ENCODE data around the gene RCAN2. TPM values are rescaled to one million over a fixed set of nuclear protein-coding genes. Genes with fewer than 3 reads are reported as not detected.

The RCAN2 gene
- total RNA-seq, 1 experiment from 2014 or later = not detected

DNA sequence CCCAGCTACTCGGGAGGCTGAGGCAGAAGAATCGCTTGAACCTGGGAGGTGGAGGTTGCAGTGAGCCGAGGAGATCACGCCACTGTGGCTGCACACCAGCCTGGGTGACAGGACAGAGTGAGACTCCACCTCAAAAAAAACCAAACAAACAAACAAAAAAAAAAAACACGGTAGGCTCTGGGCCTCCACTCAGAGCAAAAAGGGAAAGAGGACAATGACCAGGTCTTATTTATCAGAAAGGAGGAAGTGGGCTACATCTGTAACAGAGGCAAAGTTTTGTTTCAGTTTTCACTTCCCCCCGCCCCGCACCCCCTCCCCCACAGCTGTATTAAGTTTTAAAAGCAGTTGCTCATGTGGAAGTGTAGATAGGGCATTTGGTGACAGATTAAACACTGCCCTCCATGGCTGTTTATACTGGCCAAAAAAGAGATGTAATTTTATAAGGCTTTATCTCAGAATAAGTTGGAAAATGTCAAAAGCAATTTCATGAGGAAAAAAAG is 114.6 kb downstream of the RCAN2 start:
- no peak overlapping the region for H3K4me3 ChIP-seq (ENCODE audit: low read depth, low read length, poor library complexity, severe bottlenecking)
- intact Hi-C loops (cut with micrococcal nuclease; ENCODE audit: unreplicated experiment) = no loop called here
- POLR2A ChIA-PET (ENCODE audit: low non-redundant PET) = no interaction called here

DNA sequence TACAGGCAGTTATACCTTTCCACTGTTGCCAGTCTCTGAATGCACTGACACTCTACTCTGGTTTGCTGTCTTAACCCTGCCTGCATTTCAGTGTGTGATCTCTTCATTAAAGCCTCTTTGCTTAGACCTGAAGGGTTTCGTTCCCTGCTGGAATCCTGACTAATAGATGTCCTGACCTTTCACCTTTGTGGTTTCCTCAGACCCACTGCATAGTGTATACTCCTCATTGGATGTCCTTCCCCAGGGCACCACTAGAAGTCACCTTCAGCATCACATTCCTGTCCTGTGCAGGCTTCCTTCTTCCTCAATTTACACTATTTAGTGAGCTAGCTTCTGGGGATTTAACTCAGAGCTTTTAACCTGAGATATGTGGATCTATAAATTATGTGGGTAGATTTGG is 120.6 kb downstream of the RCAN2 start:
- TF ChIP-seq, protein P1, sequence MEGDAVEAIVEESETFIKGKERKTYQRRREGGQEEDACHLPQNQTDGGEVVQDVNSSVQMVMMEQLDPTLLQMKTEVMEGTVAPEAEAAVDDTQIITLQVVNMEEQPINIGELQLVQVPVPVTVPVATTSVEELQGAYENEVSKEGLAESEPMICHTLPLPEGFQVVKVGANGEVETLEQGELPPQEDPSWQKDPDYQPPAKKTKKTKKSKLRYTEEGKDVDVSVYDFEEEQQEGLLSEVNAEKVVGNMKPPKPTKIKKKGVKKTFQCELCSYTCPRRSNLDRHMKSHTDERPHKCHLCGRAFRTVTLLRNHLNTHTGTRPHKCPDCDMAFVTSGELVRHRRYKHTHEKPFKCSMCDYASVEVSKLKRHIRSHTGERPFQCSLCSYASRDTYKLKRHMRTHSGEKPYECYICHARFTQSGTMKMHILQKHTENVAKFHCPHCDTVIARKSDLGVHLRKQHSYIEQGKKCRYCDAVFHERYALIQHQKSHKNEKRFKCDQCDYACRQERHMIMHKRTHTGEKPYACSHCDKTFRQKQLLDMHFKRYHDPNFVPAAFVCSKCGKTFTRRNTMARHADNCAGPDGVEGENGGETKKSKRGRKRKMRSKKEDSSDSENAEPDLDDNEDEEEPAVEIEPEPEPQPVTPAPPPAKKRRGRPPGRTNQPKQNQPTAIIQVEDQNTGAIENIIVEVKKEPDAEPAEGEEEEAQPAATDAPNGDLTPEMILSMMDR (conservative IDR thresholded peaks at IDR 0.05; ENCODE audit: low read depth, low read length) = no peak
- TF ChIP-seq EZH2 (IDR thresholded peaks at IDR 0.05; ENCODE audit: borderline replicate concordance, low read depth, low read length, poor library complexity, severe bottlenecking) = no peak

More for the DNA sequence above, 114.6 kb downstream of the RCAN2 start:
- no peak overlapping the region for H3K27ac ChIP-seq (ENCODE audit: low read depth, low read length, poor library complexity, severe bottlenecking)
- H3K36me3 ChIP-seq (ENCODE audit: insufficient read depth, low read length, poor library complexity, severe bottlenecking) = no peaks in the 10 kb centered on the region
- H3K9me3 ChIP-seq (ENCODE audit: low read depth, low read length, poor library complexity, severe bottlenecking) = no peaks in the 10 kb centered on the region
- H3K4me1 ChIP-seq (ENCODE audit: insufficient read depth, low read length, poor library complexity, severe bottlenecking) = no peaks in the 10 kb centered on the region
- no TSS peak for BruUV-seq (replicated peaks)
- peaks cover 12% of the 10 kb centered on the region for H3K27me3 ChIP-seq (replicated peaks; ENCODE audit: insufficient read depth, low read depth, low read length, poor library complexity)
- DNase-seq (ENCODE audit: low spot score) = no peak
- TF ChIP-seq EZH2 (IDR thresholded peaks at IDR 0.05; ENCODE audit: borderline replicate concordance, low read depth, low read length, poor library complexity, severe bottlenecking) = no peak
- TF ChIP-seq, protein P1 (conservative IDR thresholded peaks at IDR 0.05; ENCODE audit: low read depth, low read length) = no peak
- CTCF ChIA-PET = no interaction called here

DNA sequence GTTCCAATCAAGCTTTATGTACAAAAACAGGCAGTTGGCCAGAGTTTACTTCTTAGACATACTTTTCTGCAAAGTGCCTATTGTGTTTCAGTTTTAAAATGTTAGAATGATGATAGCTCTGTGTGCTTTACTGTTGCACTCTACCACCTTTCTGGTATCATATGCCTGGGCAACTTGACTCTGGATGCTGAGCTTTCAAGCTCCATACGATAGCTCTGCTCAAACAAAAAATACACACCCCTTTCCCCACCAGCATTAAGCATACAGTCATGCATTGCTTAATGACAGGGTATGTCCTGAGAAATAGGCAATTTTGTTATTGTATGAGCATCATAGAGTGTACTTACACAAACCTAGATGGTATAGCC is 123.1 kb downstream of the RCAN2 start:
- no peaks in the 10 kb centered on the region for H3K27me3 ChIP-seq (replicated peaks; ENCODE audit: insufficient read depth, low read depth, low read length, poor library complexity)
- H3K9me3 ChIP-seq (ENCODE audit: low read depth, low read length, poor library complexity, severe bottlenecking) = no peaks in the 10 kb centered on the region
- no peak for TF ChIP-seq EZH2 (IDR thresholded peaks at IDR 0.05; ENCODE audit: borderline replicate concordance, low read depth, low read length, poor library complexity, severe bottlenecking)
- TF ChIP-seq, protein P1 (conservative IDR thresholded peaks at IDR 0.05; ENCODE audit: low read depth, low read length) = no peak
- no peaks in the 10 kb centered on the region for H3K4me1 ChIP-seq (ENCODE audit: insufficient read depth, low read length, poor library complexity, severe bottlenecking)
- H3K4me3 ChIP-seq (ENCODE audit: low read depth, low read length, poor library complexity, severe bottlenecking) = no peak overlapping the region
- intact Hi-C loops (cut with micrococcal nuclease; ENCODE audit: unreplicated experiment) = no loop called here
- H3K27ac ChIP-seq (ENCODE audit: low read depth, low read length, poor library complexity, severe bottlenecking) = no peak overlapping the region
- CTCF ChIA-PET = no interaction called here
- DNase-seq (ENCODE audit: low spot score) = no peak
- BruUV-seq (replicated peaks) = no TSS peak
- H3K36me3 ChIP-seq (ENCODE audit: insufficient read depth, low read length, poor library complexity, severe bottlenecking) = no peaks in the 10 kb centered on the region
- POLR2A ChIA-PET (ENCODE audit: low non-redundant PET) = no interaction called here

More for the DNA sequence above, 120.6 kb downstream of the RCAN2 start:
- intact Hi-C loops (cut with micrococcal nuclease; ENCODE audit: unreplicated experiment) = no loop called here
- H3K4me1 ChIP-seq (ENCODE audit: insufficient read depth, low read length, poor library complexity, severe bottlenecking) = no peaks in the 10 kb centered on the region
- no peak for DNase-seq (ENCODE audit: low spot score)
- H3K36me3 ChIP-seq (ENCODE audit: insufficient read depth, low read length, poor library complexity, severe bottlenecking) = no peaks in the 10 kb centered on the region
- ChIA-PET CTCF (no interaction called here), POLR2A (ENCODE audit: low non-redundant PET) (no interaction called here)
- H3K27me3 ChIP-seq (replicated peaks; ENCODE audit: insufficient read depth, low read depth, low read length, poor library complexity) = no peaks in the 10 kb centered on the region
- no peak overlapping the region for H3K4me3 ChIP-seq (ENCODE audit: low read depth, low read length, poor library complexity, severe bottlenecking)
- no peak overlapping the region for H3K27ac ChIP-seq (ENCODE audit: low read depth, low read length, poor library complexity, severe bottlenecking)
- no peaks in the 10 kb centered on the region for H3K9me3 ChIP-seq (ENCODE audit: low read depth, low read length, poor library complexity, severe bottlenecking)
- no TSS peak for BruUV-seq (replicated peaks)

All from A673 (cell line).